DOHH2 (cell line): ENCODE data around the gene TAMM41.
"Not testable (repeated sequence)": the region's sequence is repeated elsewhere in the genome, so short reads cannot be mapped to it uniquely, and the experiment has no call there.

ENCODE experiments used
- H3F3A ChIP-seq: fragments of 200-600 bp; sonication (generic), shearing (Covaris generic); 2 replicates; pipeline ENCODE4 v1.6.0; 2016; ENCODE audit warnings: antibody characterized with exemption, mild to moderate bottlenecking; ENCODE audit not compliant: control insufficient read depth, insufficient read depth
- H3K27ac ChIP-seq: fragments of 200-600 bp; sonication (generic); 2 replicates; pipeline ENCODE4 v1.5.1; 2014; ENCODE audit warnings: low read depth, mild to moderate bottlenecking, low read length, moderate library complexity
- H3K27me3 ChIP-seq: fragments of 200-600 bp; sonication (generic); 2 replicates; pipeline ENCODE4 v1.6.1; 2014; ENCODE audit warnings: mild to moderate bottlenecking, low read length, mixed read lengths; ENCODE audit not compliant: control insufficient read depth
- H3K36me3 ChIP-seq: fragments of 200-600 bp; sonication (generic); 2 replicates; pipeline ENCODE4 v1.6.1; 2014; ENCODE audit warnings: mild to moderate bottlenecking, low read length, moderate library complexity, mixed read lengths; ENCODE audit not compliant: control insufficient read depth
- H3K4me1 ChIP-seq: fragments of 200-600 bp; sonication (generic); 2 replicates; pipeline ENCODE4 v1.6.1; 2014; ENCODE audit warnings: mild to moderate bottlenecking, low read length, mixed read lengths; ENCODE audit not compliant: control insufficient read depth
- H3K4me2 ChIP-seq: fragments of 200-600 bp; sonication (generic); 2 replicates; pipeline ENCODE4 v1.6.0; 2014; ENCODE audit warnings: mild to moderate bottlenecking, low read length, moderate library complexity
- H3K4me3 ChIP-seq: fragments of 200-600 bp; sonication (generic); 2 replicates; pipeline ENCODE4 v1.5.1; 2014; ENCODE audit warnings: mild to moderate bottlenecking, low read length, mixed read lengths
- H3K79me2 ChIP-seq: fragments of 200-600 bp; sonication (generic); 2 replicates; pipeline ENCODE4 v1.6.1; 2014; ENCODE audit warnings: mild to moderate bottlenecking, low read length, mixed read lengths; ENCODE audit not compliant: control insufficient read depth
- H3K9me2 ChIP-seq: fragments of 200-600 bp; sonication (generic); replicated peaks from 2 replicates; pipeline ENCODE4 v1.6.1; 2014; ENCODE audit warnings: mild to moderate bottlenecking, low read length, mixed read lengths; ENCODE audit not compliant: control insufficient read depth
- H3K9me3 ChIP-seq: fragments of 200-600 bp; sonication (generic); 2 replicates; pipeline ENCODE4 v1.6.1; 2014; ENCODE audit warnings: antibody characterized with exemption, low read length, mixed read lengths; ENCODE audit not compliant: control insufficient read depth, insufficient read depth
- H4K20me1 ChIP-seq: fragments of 200-600 bp; sonication (generic); 2 replicates; pipeline ENCODE4 v1.6.0; 2014; ENCODE audit warnings: low read depth, mild to moderate bottlenecking, antibody characterized with exemption, low read length, moderate library complexity; ENCODE audit not compliant: control insufficient read depth, insufficient read depth
- CTCF ChIP-seq: fragments of 200-600 bp; sonication (generic); IDR thresholded peaks from one replicate; pipeline ENCODE4 v1.5.1; 2014; ENCODE audit warnings: antibody characterized with exemption, mild to moderate bottlenecking, low read depth, low read length; ENCODE audit not compliant: poor library complexity, severe bottlenecking
- EZH2phosphoT487 ChIP-seq: fragments of 200-600 bp; sonication (generic); IDR thresholded peaks from 2 replicates; pipeline ENCODE4 v1.6.1; 2017; ENCODE audit warnings: borderline replicate concordance, mild to moderate bottlenecking, antibody characterized with exemption, low read length, moderate library complexity, mixed read lengths

Gene TAMM41

GRCh38 chr3:11775493-11775892 is 71.2 kb downstream of the TAMM41 start:
- Histone ChIP-seq H3K4me1 (peaks cover 7% of the 10 kb centered on the region), H3K27ac (no peak overlapping the region), H3K4me3 (no peak overlapping the region), H4K20me1 (no peaks in the 10 kb centered on the region), H3K4me2 (no peak overlapping the region), H3K9me3 (no peaks in the 10 kb centered on the region), H3K36me3 (no peaks in the 10 kb centered on the region), H3K27me3 (no peaks in the 10 kb centered on the region), H3K9me2 (no peaks in the 10 kb centered on the region), H3F3A (no peaks in the 10 kb centered on the region), H3K79me2 (no peaks in the 10 kb centered on the region)
- no peak for TF ChIP-seq EZH2phosphoT487
- no peak for TF ChIP-seq CTCF

- Histone ChIP-seq H3K4me1 (peaks cover 15% of the 10 kb centered on the region), H3K27me3 (no peaks in the 10 kb centered on the region), H3K9me2 (no peaks in the 10 kb centered on the region), H3K4me3 (no peak overlapping the region), H3K79me2 (no peaks in the 10 kb centered on the region), H3K27ac (no peak overlapping the region), H3F3A (no peaks in the 10 kb centered on the region), H3K9me3 (no peaks in the 10 kb centered on the region), H3K36me3 (no peaks in the 10 kb centered on the region), H4K20me1 (no peaks in the 10 kb centered on the region), H3K4me2 (no peak overlapping the region)
- TF ChIP-seq CTCF (no peak), EZH2phosphoT487 (no peak)
Observed at GRCh38 chr3:11774296-11774877, 72.3 kb downstream of the TAMM41 start.

- not testable (repeated sequence) for H3K27ac ChIP-seq, H3K9me2 ChIP-seq, H3K4me3 ChIP-seq, H3K27me3 ChIP-seq, H3K79me2 ChIP-seq, H3K4me2 ChIP-seq, H3K9me3 ChIP-seq, H4K20me1 ChIP-seq, H3K36me3 ChIP-seq, H3F3A ChIP-seq
- peaks cover 15% of the 10 kb centered on the region for H3K4me1 ChIP-seq
Observed at GRCh38 chr3:11771931-11772330, 74.8 kb downstream of the TAMM41 start.

- H3K4me3 ChIP-seq, result peak overlapping the region; percentile 31
- no peak for TF ChIP-seq CTCF
- TF ChIP-seq EZH2phosphoT487, result no peak
- H3K9me3 ChIP-seq, result no peaks in the 10 kb centered on the region
- no peaks in the 10 kb centered on the region for H3K36me3 ChIP-seq
- H3F3A ChIP-seq, result no peaks in the 10 kb centered on the region
- peaks cover 15% of the 10 kb centered on the region for H3K4me1 ChIP-seq
- no peaks in the 10 kb centered on the region for H3K27me3 ChIP-seq
- H3K9me2 ChIP-seq, result no peaks in the 10 kb centered on the region
- no peak overlapping the region for H3K27ac ChIP-seq
- no peaks in the 10 kb centered on the region for H3K79me2 ChIP-seq
- H4K20me1 ChIP-seq, result no peaks in the 10 kb centered on the region
- peak overlapping the region; percentile 39 for H3K4me2 ChIP-seq
Observed at GRCh38 chr3:11770477-11771391, 76.0 kb downstream of the TAMM41 start.
